Frontal cortex (tissue), 4 donors: ENCODE results near the gene RFX6. TPM values are rescaled to one million over a fixed set of nuclear protein-coding genes. Genes with fewer than 3 reads are reported as not detected.

Experiments used
- DNase-seq, 2 donors: peaks; one replicate each; pipeline ENCODE4 v3.0.0; 2012; ENCODE audit warnings: low spot score in 2 of 2
- FAIRE-seq: peaks from 2 replicates; lab custom pipeline; 2012; peaks lifted over from hg19 to GRCh38; lab: Jason Lieb, UNC
- total RNA-seq: library from RNA; depleted of rRNA; stranded (reverse); fragments of >200 nt; gene quantifications from one replicate; pipeline ENCODE4 v1.2.3, GENCODE V29; 2014
- donor health status: control.
- donor health status: control.
- donor health status: control.

The RFX6 gene
- total RNA-seq, 1 donor from 2014 or later: not detected

- FAIRE-seq (no peak), DNase-seq (no peak)
Observed at GRCh38 chr6:116963972-116964371, 86.9 kb downstream of the RFX6 start.

GRCh38 chr6:116966675-116967576 is 89.9 kb downstream of the RFX6 start:
- FAIRE-seq: no peak
- no peak for DNase-seq

DNA sequence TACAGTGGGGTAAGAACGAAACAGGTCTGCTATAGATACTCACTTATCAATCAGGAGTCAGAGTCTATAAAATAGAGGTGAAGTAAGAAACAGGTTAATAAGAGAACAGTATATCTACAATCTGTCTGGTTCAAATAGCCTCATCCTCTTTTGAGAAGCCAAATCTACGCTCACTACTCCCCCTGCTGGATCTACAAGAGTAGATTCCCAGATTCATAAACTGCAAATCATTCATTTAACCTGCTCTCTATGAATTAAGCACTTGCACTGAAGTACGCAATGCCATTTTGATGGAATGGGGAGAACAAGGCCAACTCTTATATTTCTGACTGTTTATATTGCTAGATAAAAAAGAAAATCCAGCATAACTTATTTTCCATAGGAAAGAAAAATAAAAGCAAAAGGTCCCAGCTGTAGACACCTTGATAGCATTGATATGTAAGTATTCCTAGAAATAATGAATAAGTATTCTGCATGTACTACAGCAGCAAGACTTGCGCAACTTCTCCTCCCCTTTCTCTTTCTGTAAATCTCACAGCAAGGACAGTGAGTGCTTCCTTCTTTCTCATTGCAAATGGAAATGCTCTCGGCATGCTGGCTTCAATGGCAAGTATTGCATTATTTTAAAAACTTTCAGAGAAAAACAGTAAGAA is 92.3 kb downstream of the RFX6 start:
- DNase-seq (peak in 1 of 2 donors; percentile 24), FAIRE-seq (no peak)

- peak in 1 of 2 donors; percentile 17 for DNase-seq
- peak; percentile 93 for FAIRE-seq
Observed at GRCh38 chr6:116971959-116972358, 94.9 kb downstream of the RFX6 start.

DNA sequence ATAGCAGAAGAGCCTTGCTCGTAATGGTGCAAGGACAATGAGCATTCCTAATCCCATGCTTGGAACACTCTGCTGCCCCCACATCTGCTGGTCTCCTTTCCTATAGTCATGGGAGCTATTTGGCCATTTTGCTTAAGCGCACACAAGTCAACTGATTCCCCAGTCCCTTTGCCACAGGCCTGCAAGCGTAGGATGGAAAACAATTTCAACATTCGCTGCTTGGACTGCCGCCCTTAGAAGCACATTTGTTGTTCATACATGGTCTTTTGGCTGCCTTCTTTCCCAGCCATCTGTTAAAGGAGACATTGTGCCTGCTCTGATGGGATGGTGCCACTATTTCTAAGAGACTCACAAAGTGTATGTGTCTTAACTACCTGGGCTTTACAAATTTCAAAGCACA is 96.9 kb downstream of the RFX6 start:
- DNase-seq (no peak), FAIRE-seq (no peak)

DNA sequence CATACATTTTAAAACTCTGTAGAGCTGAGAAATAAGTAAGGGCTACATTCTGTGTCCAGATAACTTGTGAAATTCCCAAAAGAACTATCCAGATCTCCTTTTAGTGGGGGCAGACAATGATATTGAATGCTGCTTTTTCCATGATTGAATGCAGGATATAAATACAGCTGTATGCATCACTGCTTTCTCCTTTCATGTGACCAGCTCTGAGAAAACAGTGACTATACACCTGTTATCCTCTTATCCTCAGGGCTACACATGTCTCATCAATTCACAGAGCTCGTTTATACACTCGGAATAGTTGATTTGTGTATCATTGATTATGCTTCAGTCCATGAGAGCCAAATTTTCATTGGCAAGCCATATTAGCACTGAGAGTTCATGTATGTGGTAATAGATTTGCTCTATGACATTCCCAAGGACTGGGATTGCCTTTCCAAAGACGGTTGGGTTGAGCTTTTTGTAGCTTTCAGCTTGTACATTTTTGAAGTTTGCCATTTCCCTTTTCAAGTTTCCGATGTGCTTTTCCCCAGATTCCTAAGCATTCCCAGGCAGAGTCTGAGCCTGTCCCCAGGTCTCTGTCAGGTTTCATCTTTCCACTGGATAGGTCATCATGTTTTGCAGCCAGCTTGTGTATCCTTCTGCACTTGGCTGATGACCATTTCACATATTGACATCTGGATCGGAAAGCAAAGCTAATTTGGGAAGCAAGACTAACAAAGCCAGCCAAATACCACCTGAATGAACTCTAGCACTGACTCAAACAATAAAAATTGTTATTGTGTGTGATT is 97.7 kb downstream of the RFX6 start:
- DNase-seq: no peak

GRCh38 chr6:116975600-116975999 is 98.6 kb downstream of the RFX6 start:
- no peak for FAIRE-seq

More for the DNA sequence above, 97.7 kb downstream of the RFX6 start:
- no peak for FAIRE-seq

DNA sequence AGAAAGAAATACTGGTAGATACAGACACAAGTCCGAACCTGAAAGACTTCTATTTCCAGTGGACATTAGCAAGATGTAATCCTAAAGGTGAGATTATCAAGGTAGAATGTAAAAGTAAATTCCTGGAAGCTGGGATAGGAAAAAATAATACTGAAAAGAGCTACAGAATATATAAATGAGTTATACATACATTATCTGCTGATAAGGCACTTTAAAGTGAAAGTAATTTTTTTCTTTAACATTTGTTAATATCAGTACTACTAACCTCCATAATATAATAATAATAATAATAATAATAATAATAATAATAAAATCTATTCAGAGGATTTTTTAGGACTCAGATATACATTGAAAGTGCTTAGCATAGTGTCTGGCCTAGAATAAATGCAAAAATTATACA is 102.5 kb downstream of the RFX6 start:
- FAIRE-seq (no peak), DNase-seq (no peak)

More at GRCh38 chr6:116975600-116975999, 98.6 kb downstream of the RFX6 start:
- no peak for DNase-seq

Other genes with a start within 250 kb of the RFX6 start
- 46.9 TPM for gene ZUP1, start 208.5 kb upstream of the RFX6 start, total RNA-seq
- gene KPNA5, start 196.0 kb upstream of the RFX6 start, total RNA-seq: 52.6 TPM
- gene FAM162B, start 111.5 kb upstream of the RFX6 start, total RNA-seq: 1.2 TPM
- not detected for gene GPRC6A, start 48.2 kb upstream of the RFX6 start, total RNA-seq